Stomach (tissue), 4 donors: ENCODE measurements around the gene TLR8.

Experiments used
- EP300 ChIP-seq: sonication (generic); formaldehyde crosslinking; IDR thresholded peaks from one replicate; pipeline ENCODE4 v1.6.1; 2017; ENCODE audit warnings: antibody characterized with exemption
- POLR2A ChIP-seq, 4 donors: fragments of 450-650 bp; IDR thresholded peaks; one replicate each; pipeline ENCODE4 v1.6.1; 2016; ENCODE audit warnings: antibody characterized with exemption in 4 of 4, control low read depth in 2 of 4, mild to moderate bottlenecking in 1 of 4, moderate library complexity in 1 of 4
- POLR2AphosphoS5 ChIP-seq, 3 donors: sonication (generic); formaldehyde crosslinking; IDR thresholded peaks; one replicate each; pipeline ENCODE4 v1.6.1; 2016; ENCODE audit warnings: antibody characterized with exemption in 3 of 3
- TF ChIP-seq, protein P1 (sequence below), 7 experiments: fragments of 450-650 bp in 4 of 7; fragments of 200-600 bp in 3 of 7; sonication (generic) in 3 of 7; IDR thresholded peaks; one replicate each; pipeline ENCODE4 v1.5.1; 2016 to 2019; ENCODE audit warnings: antibody characterized with exemption in 7 of 7, control low read depth in 2 of 7, mild to moderate bottlenecking in 1 of 7

DNA sequence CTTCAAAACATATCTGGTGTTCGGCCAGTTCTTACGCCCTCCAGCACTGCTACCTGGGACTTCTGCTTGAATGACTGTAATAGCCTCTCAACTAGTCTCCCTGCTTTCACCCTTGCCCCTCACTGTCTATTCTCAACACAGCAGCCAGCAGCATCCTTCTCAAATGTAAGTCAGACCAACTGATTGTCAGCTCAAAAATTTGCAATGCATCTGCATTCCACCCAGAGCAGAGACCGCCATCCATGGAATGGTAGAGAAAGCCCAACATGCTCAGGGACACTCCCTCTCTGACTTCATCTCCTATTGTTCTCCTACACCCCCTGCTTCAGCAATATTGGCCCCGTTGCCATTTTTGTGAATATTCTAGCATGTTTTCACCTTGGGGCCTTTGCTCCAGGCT is 33.7 kb upstream of the TLR8 start:
- TF ChIP-seq, protein P1, sequence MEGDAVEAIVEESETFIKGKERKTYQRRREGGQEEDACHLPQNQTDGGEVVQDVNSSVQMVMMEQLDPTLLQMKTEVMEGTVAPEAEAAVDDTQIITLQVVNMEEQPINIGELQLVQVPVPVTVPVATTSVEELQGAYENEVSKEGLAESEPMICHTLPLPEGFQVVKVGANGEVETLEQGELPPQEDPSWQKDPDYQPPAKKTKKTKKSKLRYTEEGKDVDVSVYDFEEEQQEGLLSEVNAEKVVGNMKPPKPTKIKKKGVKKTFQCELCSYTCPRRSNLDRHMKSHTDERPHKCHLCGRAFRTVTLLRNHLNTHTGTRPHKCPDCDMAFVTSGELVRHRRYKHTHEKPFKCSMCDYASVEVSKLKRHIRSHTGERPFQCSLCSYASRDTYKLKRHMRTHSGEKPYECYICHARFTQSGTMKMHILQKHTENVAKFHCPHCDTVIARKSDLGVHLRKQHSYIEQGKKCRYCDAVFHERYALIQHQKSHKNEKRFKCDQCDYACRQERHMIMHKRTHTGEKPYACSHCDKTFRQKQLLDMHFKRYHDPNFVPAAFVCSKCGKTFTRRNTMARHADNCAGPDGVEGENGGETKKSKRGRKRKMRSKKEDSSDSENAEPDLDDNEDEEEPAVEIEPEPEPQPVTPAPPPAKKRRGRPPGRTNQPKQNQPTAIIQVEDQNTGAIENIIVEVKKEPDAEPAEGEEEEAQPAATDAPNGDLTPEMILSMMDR (IDR thresholded peaks at IDR 0.05): no peak
- TF ChIP-seq POLR2A (IDR thresholded peaks at IDR 0.05) (no peak), POLR2AphosphoS5 (IDR thresholded peaks at IDR 0.05) (no peak), EP300 (no peak)
